Ammon's horn (tissue), 1 donor: ENCODE results near the gene ADD3.

Source experiments
- DNase-seq: peaks from one replicate; pipeline ENCODE4 v3.0.0-alpha.2; 2016; ENCODE audit warnings: low spot score

The ADD3 gene

DNA sequence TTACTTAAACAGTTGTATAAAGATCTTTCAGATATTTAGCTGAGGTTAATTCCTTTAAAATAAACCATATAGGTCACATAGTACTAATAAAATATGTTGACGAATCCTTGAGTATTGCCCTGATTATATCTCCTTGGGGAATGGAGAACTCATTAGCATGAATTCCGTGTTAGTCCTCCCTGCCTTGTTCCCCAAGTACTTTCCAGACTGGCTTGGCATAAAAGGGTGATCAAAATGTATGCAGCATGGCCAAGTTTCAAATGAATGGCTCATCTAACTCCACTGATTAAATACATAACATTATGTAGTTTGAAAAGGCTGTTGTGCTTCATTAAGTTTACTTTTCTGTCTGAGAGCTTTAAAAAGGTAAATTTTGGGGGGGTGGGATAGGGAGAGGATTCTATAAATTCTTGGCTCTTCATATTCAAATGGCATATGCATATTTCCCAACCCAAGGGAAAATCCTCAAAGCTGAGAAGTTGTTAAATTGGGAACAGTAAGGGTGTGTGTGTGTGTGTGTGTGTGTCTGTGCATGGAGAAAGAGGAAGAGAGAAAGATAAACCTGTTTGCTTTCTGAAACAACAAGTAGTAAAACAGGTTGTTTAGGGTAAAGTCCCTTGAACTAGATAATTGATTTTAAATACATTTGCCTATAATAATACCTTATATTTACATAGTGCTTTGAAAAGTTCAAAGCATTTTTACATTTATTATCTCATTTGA is 4.8 kb upstream of the ADD3 start:
- DNase-seq: no peak

DNA sequence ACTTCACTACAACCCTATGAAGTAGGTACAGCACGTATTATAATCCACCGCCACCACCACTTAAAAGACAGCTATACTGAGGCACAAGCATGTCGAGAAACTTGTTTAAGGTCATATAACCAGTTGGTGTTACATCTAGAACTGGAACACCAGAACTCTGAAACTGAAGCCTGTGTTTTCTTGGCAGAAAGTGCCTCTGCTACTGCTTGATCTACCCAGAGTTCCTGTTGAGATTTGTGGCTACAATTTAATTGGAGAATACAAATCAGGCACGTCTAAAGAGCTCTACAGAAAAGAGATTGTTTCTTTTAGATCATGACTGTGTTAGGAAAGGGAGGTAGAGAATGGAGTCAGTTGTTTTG is 4.3 kb upstream of the ADD3 start:
- DNase-seq: peak; percentile 34

DNA sequence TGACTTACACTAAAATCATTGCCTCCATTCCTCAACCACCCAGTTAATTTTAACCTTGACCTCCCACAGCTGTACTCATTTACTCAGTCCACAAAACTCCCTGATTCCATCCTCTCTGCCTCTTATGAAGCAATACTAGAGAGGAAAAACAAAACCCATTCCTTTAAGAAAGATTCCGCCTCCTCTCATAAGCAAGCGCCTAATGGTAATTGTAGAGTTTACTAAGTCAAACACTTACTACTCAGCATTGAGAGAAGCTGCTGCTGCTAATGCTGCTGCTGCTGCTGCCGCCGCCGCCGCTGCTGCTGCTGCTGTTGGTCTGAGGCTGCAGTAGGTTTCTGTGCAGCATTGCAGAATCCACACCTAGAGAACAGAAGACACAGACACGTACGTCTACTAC is 2.1 kb upstream of the ADD3 start:
- peak; percentile 82 for DNase-seq

DNA sequence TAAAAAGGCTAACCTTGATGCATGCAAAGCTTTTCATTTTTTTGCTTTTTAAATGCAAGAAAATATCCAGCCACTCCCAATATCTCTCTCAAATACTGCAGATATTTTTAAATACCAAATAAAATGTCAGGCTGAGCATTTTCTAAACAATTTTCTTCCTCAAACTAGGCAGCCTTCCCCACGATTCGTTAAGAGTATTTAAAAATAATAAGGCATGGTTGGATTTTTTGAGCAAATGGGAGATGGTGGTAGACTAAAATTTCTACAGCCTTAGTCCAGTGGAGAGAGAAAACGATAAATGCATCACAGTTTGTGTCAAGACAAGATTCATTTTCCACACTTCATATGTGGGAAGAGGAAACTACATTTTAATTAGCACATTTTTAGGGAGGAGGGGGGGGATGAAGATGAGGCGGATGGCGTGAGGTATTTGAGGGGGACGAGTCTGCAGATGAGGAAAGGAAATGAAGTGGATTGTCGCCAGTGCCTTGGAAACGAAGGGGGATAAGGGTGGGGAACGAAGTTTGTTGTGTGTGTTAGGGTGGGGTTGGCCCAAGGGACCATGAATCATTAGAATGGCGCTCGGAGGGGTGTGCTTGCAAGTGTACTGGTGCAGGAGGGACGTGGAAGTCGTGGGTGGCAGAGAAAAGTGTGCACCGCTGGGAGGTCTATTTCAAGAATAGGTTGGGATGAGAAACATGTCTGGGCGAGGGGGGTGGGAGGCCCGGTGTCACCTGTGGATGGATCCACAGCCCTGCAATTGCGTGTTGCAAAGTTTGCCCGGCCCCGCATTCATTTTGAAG is 1.2 kb upstream of the ADD3 start:
- peak; percentile 58 for DNase-seq

DNA sequence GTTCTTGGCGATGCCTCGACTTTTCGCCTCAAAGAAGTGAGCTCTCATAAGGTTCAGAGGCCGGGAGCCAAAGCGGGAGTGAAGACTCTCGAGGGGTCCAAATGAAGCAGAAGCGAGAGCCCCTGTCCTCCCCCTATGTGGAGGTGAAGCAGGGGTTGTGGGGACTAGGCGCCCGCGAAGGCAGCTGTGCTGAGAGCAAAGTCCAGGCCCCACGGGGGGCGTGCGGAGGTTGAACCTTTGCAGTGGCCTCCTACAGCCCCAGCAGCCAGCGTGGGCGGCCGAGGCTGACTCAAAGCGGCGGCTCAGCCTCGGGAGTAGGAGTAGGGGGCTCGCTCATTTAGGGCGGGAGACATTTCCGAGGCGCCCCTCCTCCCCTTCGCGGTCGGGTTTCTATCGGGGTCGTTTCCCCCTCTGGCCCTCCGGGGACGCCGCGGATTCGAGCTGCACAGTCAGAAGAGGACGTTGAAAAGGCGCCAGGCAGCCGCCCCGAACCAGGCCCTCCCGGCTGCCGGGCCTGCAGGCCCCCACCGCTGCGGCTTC is 553 bp upstream of the ADD3 start:
- DNase-seq: no peak

DNA sequence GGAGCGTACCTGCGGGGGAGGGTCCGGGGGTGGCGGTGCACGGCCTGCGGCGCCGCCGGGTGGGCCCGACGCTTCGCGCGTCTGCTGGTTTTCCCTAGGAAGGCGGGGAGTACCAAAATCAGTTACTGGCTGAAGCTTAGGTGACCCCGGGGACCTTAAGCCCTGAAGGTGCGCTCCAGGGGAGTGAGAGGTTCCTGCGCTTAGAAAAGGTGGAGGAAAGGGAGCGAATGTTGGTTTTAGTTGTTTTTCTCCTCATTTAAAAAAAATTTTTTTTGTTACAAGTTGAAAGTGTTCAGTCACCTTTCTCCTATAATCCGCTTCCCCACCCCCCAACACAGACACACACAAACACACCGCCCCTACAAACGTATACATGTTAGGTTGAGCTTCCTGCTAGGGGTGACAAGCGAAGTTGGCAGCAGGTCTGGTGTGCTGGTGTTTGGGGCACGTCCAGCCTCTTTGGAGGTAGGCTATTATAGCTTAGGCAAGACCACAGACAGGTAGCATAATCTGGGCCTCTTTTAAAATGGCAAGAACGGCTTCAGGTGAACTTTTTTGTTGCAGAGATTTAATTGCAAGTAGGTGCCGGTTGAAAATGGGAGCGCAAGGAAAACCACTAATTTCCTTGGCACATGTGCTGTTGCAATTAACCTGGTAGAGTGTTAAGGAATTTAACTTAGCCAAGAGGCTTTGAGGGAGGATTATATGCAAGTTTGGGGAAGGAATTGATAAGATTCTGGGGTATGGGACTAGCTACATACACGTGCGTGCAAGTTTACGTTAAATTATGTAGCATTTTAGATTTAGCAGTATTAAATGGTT is 945 bp downstream of the ADD3 start:
- peak; percentile 37 for DNase-seq

DNA sequence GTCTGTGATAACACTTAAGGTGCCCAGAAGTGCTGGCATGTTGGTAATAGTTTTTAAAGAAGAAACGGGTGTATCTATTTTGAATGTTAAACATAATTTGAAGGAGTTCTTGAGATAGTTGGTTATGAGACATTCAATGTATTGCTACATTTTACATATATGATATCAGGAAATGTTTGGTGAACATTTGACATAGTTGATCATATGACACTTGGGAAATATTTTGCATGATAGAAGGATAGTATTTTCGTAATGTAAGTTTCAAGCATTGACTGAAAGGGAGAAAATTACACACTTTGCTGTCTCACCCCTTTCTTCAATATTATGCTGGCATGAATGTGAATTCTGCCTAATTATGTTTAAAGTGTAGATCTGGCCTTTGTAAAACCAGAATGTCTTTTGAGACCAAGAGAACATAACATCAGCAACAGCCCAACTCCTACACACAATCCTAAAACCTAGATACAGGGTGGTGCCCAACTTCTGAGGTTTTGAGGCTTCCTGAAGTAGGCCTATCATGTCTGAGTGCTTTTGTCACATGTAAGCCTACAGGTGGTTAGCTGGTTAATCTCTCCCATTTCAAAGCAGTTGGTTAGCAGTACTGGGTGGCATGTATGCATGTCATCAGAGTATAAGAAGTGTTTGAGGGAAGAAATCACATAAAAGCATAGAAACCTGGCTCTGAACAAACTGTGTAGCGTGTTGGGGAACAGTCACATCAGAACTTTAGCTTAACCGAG is 2.1 kb downstream of the ADD3 start:
- DNase-seq: no peak

DNA sequence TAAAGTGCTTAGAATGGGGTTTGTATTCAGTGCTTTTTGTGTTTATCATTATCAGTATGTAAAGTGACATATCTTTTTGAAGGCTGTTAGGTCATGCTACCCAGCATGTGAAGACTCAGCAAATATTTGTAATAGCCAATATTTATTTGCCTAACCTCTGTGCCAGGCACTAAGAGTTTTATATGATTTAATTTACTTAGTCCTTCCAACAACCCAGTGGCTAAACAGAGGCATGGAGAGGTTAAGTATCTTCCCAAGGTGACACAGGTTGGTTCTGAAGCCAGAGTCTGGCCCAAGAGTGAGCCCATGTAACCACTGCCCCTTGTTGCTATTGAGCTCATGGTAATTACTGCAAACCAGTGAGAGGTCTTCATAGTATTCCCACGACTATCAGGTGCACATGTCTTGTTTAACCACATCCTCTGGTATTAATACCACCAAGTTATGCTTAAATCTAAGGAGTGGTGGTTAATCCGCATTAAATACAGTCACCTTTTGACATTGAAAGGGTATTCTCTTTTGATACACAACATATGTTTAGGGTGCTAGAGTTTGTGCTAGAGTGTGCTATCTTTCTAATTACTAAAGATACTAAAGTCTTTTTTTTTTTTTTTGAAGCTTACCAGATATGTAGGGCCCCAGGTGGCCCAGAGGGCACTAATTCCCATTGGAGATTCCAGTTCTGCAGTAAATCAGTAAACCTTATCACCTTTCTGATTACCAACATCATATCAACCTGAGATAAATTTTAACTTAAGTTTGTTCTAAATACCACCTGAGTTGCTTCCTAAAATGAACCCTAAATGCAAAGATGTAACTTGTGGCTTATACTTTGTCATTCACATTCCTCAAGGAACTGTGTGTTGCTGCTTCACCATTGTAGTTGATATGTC is 2.9 kb downstream of the ADD3 start:
- DNase-seq: no peak

DNA sequence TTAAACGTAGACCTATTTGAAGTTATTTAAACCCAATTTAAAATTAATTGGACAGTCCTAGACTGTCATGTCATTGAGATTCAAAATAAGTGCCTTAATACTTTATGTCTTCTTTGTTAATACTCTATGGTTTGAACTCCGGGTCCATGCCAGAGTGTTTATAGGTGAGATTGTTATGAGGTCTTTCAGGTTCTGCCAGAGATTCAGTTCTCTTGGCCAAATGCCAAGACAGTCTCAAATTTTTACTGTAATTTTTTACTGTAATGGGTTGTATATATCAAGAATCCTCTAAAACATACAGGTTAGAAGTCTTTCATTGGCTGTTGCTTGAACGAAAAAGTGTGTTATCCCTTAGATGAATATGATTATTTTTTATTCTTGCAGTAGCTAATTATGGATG is 3.9 kb downstream of the ADD3 start:
- DNase-seq: no peak

DNA sequence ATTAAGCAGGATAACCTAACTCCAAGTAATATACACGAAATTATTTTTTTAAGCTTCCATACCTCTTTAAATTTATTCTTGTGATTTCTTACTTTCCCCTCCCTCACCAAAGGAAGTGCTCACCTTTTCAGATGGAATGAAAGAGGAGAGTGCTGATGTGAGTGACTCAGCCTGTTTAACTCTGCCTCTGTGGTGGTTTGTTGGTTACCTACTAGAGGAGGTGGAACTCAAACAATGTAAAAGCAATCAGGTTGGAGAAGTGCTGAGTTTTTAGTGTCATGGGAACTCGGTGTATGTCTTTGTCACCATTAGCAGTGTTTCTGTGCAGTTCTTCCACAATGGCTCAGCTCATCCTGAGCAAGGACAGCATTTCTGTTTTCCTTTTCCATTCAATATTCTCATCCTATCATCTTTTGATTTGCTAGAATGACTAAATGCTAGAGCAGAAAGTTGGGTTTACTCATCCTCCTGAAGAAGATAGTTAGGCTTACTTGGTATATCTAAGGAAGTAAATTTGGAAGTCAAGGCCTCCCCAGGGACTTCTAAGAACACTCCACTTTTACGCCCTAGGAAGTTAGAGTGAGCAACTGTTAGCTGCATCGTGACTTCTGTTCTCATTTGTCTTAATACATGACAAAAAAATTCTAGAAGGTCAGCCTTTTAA is 6.0 kb downstream of the ADD3 start:
- DNase-seq: no peak

DNA sequence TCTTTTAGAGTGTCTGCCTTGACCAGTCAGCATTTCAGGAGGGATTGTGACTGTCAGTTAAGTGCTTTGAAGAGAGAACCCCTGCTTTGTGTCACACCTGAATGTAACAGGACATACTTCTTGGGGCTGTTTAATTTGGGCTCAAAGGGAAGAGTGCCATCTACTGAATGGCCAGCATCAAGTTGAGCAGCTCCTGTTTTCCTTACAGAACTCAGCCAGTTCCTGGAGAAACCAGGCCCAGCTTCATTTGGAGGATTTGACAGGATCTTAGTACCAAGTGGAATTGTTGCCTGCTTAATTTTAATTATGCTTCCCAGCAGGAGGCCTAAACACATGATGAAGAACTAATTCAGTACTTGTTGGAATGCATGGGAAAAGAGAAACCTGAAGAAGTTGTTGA is 8.3 kb downstream of the ADD3 start:
- peak; percentile 71 for DNase-seq

DNA sequence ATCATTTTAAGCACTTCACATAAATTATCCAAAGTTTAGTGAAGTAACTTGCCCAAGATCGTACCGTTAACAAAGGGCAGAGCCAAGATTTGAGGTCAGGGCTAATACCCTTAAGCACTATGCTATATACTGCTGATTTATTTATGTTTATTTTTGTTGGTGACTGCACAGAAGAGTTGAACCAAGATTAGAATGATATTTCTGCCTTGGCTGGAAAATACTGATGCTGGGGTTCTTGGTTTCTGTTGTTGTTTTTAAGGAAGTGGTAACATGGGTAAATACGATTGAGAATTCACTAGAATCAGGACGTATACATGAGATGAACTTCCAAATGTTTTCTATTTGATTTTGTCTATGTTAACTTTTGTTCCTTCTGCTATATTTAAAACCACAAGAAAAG is 9.3 kb downstream of the ADD3 start:
- no peak for DNase-seq

DNA sequence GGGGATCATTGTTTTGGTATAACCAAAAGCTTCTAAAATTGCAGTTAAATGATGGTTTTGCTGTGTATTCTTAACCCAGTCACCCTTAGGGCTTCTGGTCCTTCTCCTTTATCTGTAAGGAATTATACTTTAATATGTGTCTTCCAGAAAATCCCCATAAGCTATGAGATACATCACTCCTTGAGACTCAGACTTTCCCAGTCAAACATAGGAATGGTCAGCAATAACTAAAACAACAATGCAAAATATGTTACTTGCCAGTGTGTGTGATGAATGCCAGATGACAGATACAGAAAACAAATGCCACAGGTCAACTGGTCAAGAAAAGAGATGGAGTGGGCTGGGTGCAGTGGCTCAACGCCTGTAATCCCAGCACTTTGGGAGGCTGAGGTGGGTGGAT is 10.1 kb downstream of the ADD3 start:
- no peak for DNase-seq

DNA sequence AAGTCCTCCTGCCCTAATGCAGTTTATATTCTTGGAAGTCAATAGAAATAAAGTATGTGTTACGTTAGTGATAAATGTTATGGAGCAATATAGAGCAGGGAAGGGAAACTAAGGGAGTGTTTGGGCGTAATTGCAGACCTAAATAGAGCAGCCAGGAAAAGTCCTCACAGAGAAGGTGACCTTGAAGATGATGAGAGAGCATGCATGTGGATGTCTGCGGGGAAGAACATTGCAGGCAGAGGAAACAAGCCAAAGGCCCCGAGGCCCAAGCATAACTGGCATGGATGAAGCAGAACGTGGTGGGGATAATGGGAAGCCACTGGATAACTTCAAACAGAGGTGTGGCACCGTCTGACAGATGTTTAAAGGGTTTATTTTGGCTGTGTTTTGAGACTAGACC is 12.5 kb downstream of the ADD3 start:
- no peak for DNase-seq

DNA sequence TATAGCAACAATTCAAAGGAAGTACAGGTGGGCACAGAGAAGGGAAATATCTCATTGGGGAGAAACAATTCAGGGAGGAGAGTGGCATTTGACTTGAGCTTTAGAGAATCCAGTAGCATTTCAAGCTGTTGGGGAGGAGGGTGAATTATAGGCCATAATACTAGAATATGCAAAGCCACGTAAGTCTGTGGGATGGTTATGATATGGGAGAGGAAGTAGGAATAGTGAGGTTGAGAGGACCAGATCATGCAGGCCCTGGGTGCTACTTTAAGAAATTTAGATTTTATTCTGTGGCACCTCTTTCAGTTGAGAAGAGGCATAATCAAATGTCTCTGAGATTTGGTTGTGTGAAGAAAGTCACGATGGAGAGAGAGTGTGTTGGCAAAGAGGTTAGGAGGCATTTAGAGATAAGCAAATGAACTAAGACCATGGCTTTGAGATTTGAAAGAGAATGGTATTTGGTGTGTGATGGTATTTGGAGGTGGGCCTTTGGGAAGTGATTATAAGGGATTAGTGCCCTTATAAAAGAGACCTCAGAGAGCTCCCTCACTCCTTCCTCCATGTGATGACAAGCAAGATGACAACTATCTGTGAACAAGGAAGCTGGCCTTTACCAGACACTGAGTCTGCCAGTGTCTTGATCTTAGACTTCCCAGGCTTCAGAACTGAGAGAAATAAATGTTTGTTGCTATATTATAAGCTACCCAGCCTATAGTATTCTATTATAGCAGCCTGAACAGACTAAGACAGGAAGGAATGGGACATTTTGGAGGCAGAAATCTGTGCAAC is 15.1 kb downstream of the ADD3 start:
- no peak for DNase-seq

DNA sequence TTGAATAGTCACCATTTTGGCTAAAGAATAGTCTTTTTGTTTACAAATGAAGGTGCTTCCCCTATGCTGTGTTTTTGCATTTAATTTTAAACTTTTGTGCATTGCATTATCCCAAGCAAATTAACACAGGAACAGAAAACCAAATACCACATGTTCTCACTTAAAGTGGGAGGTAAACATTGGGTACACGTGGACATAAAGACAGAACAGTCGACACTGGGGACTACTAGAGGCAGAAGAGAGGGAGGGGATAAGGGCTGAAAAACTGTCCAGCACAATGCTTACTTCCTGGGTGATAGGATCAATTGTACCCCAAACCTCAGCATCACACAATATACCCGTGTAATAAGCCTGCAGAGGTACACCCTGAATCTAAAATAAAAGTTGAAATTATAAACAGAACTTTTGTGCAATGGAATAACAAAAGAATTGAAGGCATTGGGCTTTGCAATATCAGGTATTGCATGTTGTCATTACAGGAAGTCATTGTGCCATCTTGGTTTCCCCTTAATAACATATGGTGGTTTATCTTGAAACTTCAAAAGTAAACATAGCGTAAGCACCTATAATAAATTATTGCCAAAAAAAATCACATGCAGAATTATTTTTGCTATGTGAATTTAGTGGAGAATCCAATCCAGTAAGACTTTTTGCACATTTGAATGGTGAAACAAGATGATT is 16.1 kb downstream of the ADD3 start:
- DNase-seq: no peak

DNA sequence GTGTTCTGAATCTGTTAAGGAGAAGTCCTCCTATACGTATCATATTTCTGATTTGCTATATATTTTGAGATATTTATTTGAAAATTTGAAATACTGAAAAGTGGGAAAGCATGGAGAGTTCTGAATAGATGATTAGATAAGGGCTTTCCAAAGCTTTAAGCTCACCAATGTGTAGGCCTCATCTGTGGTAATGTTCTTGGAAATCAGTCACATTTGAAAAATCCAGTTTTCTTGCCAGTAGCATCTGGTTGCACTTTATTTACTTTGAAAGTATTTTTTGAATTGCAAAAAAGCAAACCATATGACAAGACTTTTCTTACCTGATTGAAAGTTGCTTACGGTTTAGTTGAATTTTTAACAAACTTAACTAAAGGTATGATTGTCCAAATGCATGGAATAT is 21.7 kb downstream of the ADD3 start:
- no peak for DNase-seq

DNA sequence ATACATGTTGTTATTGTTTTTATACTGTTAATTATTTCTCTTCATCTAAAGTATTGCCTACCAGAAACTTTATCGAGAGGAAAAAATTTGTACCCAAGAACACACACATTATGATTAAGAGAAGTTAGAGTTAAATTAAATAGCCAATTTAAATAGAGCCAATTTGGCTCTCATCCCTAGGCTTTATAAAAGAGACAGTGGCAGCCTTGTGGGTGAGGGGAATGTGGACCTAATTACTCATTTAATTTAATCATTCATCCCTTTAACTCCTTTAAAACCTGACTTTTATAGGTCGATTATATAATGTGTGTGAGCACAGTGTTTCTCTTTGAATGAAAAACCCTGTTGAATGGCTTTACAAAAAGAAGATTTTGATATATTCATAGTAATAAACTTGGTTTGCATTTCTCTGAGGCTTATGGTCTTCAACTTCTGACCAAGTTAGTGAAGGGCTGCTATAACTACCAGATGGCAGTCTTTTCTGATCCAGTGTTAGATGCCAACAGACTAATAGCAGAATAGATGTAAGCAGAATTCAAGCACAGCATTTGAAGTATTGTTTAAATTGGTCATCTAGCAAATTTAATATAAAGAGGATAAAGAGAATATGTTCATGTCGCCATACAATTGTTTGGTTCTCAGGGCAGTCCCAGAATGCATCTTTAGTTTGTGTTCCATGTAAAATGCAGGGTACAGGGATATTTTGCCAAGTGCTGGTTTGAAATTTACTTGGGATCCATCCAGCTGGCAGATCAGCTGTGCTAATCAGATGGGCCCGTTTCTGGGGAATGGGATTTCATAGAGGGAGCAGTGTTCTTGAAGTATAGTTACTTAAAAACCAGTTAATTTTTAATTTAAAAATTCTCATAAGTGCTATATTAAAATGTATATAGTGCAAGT is 25.3 kb downstream of the ADD3 start:
- DNase-seq: peak; percentile 76
